Stimulated activated CD4-positive, alpha-beta T cell treated with anti-CD3 and anti-CD28 coated beads, Interleukin-4, amount 100 ng/mL, for 1 hour (primary cell): Measurements from ENCODE around the gene FBXW2.
A peak's percentile ranks its signal among the peaks of the same experiment; 100 is the strongest.

ENCODE experiments used
- DNase-seq: peaks from one replicate; pipeline ENCODE4 v3.0.0-alpha.2; 2020

The FBXW2 gene

DNA sequence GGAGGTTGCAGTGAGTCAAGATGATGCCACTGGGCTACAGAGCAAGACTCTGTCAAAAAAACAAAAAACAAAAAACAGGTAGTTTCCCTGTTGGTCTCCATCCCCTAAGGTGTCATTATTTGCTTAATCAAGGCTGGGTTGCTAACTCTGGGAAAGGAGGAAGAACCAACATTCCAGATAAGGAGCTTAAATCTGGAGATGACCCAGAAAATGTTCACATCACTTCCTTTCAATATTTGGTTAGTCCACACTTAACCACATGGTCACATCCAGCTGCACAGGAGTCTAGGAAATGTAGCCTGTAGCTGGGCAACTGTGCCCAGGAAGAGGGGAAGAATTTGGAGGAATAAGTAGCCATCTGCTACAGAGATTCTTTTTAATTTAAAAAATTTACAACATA is 53.1 kb downstream of the FBXW2 start:
- no peak for DNase-seq

DNA sequence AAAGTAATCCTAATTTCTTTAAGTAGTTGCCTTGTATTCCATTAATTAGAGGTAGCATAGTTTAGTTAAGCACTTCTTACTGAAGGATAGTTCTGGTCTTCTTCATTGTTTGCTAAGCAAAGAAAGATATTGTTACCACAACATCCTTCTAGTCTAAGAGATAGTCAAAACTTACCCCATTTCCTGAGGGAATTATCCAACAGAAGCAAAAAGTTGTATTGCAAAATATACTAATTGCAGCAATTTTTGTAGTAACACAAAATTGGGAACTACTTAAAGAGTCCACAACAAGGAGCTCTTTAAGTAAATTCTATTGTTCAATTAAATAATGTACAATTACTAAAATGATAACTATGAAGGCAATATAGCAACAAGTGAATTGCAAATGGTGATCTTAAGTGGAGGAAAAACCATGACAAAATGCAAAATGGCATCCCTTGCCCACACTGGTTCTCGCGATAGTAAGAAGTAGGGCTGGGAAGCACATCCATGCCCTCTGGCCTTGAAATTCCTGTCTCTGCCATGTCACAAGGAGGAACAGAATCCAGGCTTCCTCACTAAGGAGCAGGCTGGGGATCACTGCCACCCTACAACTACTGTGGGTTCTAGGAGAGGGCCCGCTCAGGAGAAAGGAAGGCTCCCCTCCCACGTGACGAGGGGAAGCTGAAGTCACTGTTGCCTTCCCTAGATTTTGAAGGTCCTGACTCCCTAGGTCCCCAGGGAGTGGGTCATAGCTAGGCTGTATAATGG is 55.6 kb downstream of the FBXW2 start:
- no peak for DNase-seq

DNA sequence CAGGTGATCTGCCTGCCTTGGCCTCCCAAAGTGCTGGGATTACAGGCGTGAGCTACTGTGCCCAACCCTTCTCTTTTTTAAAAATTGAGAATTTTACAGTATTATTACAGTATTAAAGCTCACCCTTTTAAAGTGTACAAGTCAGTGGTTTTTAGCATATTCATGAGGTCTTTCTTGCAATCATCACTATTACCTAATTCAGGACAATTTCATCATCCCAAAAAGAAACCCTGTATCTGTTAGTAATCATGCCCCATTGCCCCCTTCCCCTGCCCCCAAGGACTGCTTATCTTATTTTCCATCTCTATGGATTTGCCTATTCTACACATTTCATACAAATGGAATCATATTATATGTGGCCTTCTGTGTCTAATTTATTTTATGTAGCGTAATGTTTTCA is 56.3 kb downstream of the FBXW2 start:
- DNase-seq: no peak

DNA sequence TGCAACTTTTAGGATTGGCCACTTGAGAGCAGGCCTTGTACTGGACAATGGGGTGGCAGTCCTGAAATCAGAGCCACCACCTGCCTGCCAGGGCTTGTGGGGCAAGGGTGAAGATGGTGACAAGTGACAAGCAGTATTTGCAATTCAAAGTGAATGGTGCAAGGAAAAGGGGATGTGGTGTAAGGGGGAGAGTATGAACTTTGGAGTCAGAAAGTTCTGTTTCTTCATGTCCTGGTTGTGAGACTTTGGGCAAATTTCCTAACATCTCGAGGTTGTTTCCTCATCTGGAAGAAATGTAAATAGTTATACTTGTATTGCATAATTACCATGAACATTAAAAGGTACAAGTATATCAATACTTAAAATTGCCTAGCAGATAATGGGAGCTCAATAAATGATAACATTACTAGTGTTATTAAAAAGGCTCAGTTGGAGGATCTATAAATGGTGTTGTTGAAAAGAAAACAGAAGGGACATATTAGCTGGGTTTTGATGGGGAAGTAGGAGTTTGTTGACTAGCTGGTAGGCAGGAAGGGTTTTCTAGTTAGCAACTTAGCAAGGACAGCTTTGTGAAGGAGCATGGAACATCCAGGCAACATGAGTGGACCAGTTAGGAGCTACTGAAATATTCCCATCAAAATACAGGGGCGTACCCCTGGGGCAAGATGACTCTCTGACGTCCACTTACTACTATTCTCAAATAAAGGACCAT is 57.6 kb downstream of the FBXW2 start:
- DNase-seq: no peak

DNA sequence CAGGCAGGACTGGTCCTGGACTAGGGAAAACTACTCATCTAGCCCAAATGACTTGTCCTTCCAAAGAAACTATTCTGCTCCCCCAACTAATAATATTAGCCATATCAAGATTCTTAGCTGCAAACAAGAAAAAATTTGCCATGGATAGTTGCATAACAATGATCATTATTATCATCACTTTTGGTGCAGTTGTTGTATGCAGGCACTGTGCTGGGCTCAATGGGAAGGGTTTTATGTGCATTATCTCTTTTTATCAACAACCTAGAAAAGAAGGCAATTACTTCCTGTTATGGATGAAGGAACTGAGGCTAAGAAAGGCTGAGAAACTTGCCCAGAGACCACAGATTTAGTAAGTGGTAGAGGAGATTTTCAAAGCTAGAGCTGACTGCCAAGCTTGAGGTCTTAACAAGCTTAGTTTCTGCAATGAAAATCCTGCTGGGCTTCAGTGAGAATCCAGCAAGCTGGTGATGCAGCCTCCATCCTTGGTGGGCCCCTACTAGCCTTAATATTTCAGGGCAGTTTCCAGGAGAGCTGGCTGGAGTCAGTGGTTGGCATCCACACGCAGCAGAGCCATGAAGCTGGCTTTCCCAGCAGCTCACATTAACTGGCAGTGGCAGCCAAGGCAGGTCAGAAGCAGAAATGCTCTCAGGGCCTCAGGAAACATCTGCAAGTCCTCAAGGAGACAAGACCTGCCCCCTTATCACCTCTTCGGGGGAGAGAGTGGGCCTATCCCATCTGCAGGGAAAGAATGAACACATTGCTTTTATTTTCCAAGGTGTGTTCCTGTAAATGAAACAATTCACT is 58.4 kb downstream of the FBXW2 start:
- no peak for DNase-seq

DNA sequence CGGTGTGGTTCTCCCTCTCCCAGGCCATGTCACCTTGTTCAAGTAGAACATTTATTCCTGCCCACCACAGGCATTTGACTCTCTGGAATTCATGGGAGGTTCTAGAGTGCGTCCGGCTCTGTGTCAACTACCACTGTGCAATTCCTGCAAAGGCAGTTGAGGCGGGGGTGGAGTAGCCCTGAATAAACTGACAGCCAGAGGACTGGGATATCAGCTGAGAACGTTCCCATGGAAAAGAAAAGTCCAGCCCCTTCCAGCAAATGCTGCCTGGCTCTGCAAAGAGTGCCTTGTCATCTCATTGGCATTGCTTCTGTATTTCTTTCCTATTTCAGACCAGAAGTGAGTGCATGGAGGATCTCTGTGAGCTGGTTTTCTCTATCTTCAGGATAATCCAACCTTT is 60.0 kb downstream of the FBXW2 start:
- no peak for DNase-seq

DNA sequence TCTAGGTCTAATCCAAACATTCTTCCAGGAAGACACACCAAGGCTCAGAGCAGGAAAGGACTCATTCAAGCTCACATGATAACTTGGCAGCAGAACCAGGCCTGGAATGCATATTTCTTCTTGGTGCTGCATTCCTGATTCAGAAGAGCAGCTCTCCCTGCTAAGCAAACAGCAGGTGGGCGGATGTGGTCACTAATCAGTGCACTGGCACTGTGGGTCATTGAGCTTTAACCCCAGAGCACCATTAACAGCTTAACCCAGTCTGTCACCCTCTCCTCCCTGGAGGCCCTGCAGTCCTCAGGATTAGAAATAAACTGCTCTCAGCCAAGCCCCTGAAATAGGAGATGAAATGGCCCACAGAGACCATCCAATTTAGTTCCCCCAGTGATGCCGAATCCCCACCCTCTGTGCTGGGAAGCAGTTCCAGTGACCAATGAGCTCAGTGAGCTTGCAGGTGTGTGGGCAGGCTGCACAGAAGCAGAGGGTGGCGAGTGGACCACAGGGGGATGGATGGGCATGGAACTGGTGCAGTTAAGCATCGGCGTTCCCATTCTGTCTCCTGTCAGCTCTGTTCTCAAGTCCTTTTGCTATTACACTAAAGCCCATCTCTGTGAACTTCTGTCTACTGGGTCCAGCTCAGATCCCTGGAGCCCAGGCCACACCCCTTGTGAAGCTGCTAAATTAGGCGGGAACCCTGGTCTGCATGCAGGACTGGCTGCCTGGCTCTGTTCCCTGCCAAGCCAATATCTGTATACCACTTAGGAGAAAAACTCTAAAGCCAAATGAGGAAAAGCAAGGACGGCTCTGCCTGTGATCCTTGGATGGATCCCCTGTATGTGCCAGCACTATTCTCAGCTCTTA is 62.3 kb downstream of the FBXW2 start:
- DNase-seq: no peak

DNA sequence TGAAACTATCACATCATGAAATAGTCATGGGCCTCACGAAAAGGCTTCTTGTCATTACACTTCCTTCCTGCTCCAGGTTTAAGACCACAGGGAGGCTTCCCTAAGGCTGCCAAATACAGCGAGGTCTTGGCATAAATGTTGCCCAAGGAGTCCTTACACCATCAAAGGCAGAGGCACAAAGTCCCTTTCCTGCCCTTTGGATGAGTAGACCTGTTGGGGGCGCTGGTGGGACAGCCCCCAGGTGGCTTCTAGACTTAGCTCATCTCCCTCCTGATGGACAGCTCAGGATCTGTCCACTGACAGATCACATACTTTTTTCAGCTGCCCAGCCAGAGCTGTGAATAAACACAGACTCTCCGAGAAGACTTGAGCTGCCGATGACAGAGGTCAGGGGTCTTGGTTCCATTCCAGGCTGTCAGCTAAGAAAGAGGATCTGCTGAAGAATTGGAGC is 63.4 kb downstream of the FBXW2 start:
- no peak for DNase-seq

DNA sequence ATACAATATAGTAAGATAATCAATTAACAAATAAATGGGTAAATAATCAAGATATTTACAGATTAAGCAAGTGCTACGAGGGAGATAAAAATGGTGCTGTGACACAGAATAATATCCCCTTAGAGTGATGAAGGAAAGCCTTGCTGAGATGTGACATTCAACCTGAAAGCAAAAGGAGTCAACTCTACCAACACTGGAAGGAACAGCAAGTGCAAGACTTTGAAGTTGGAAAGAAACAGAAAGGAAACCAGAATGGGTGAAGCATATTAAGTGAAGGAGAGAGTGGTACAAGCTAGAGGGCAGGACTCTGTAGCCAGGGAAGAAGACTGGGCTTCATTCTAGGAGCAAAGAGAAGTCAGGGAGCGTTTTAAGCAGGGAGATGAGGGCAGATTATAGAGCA is 66.7 kb downstream of the FBXW2 start:
- DNase-seq: no peak

DNA sequence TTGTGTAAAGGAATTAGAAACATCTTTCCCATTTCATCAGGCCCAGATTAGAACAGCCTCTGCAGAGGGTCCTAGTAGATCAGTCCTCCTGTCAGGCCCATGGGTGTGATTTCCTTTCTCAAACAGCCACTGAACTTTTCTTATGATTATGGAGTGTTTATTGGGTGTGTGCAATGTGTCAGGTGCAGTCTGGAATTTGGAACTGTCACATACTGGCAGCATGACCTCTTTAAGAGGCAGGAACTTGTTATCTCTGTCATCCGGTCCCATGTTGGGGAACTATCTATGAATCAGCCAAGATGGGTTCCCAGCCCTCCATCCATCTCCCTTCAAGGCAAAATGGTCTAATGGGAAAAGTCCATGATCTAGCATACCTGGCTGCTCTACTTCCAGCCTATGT is 67.3 kb downstream of the FBXW2 start:
- no peak for DNase-seq

DNA sequence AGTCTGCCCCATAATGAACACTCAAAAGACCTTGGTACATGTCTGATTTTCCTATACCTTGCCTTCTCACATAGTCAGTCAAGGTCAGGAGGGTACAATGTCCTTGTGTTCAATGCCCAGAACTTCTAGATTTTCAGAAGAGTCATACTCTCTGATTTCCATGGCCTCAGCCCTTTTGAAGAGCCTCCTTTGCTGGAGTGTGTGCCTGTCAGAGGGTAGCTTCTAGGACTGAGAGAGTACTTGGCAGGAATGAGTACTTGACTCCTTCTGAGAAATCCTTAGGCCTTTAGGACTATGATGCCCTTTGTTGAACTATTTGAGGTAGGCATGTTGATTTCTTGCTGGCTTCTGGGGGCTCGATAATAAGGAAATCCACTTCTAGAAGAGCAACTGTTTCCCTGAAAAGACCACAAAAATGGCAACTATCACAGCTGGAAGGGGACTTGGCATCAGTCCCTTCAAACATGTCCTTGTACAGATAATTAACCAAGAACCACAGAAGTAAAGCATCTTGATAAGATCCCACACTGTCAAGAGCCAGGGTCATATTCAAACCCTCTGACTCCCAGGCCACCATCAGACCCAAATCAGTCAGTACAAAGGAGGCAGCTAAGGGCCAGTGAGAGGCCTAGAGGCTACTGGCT is 68.3 kb downstream of the FBXW2 start:
- DNase-seq: no peak

DNA sequence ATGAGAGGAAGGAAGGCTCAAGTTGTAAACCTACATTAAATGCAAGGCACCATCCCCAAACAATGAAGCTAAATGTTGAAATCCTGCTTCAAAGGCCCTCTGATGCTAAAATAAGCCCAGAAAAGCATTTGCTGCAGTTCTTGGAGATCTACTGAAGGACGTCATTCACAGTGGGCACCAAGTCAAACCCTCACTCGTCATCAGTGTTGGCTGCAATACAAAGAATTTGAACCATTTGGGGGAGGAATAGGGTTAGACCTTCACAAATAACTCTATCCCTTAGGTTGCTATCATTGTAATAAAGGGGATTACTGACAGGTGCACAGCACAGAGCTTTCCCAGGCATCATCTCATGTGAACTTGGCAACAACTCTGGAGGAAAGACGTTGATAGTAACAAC is 69.7 kb downstream of the FBXW2 start:
- DNase-seq: no peak

DNA sequence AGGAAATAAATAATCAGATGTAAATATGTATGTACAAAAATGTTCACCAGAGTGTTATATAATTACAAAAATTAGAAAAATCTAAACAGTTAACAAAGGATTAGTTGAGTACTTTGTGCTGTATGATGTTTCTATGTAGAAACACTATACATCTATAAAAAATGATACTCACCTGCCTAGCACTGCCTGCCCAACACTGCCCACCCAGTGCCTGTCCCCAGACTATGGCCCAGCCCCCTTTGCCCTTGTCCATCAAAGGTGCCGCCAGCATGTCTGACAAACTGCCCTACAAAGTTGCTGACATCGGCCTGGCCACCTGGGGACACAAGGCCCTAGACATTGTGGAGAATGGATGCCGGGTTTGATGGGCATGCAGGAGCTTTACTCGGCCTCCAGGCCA is 72.8 kb downstream of the FBXW2 start:
- no peak for DNase-seq

DNA sequence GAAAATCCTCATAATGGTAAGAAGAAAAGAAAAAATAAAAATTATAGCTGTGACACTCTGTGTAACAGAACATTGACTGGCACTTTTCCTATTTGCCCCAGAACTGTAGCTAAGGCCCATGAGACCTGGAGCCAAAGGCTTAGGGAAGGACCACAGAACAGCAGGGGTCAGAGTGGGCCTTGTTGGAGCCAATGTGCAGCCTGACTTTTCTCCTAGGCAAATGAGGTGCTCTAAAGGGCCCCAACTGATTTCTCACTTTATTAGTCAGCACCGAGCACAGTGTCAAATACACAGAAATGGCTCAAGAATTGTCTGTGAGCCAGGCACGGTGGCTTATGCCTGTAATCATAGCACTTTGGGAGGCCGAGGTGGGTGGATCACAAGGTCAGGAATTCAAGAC is 74.9 kb downstream of the FBXW2 start:
- no peak for DNase-seq

DNA sequence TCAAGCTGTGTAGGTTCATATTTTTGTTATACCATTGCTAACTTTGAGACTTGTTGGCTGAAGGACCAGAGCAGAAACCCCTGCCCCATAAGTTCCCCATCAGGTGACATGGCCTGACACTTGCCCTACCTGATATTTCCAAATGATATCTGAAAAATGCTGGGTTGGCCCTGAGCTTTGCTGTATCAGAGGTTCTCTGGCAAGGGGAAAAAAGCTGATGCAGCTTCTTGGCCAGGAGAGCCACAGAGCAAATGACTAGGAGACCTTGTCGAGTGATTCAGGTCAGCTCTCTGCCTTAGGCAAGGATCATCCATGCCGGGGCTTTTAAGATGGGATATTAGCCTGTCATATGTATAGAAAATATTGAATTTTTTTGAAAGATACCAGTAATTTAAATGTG is 76.0 kb downstream of the FBXW2 start:
- DNase-seq: no peak

DNA sequence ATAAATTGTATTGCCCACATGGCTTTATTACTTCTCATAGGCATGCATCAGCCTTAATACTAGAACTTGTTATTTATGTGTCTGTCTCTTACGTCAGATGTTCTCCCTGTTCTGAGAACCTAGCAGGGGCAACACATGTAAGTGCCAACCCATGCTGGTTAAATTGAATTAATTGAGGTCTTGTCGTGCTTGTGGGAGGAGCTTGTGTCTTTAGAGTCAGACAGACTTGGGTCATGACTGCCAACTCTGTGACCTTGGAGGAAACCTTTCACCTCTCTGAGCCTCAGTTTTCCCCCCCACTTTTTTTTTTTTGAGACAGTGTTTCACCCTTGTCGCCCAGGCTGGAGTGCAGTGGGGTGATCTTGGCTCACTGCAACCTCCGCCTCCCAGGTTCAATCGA is 76.7 kb downstream of the FBXW2 start:
- no peak for DNase-seq

DNA sequence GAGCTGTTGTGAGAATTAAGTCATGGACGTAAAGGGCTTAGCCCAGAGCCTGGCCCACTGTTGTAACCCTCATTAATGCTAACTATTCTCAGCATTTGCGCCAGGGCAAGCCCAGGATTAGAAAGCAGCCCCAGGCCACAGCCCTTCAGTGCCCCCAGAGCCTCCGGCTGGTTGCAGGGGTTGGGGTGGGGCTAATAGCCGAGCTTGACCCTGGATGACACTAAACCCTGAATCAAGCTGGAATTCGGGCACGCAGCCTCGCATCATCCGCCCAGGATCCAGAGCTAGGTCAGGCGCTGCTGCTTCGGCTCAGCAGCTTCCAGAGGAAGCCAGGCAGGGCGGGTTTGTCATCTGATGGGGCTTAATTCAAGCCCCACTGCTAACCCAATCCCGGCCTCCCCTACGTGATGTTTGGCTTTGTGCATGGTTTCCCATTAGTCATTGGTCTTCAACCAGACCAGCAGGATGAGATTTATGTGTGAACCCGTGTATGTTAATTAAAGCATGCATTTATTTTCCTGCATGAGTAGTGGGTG is 77.8 kb downstream of the FBXW2 start:
- DNase-seq: no peak

DNA sequence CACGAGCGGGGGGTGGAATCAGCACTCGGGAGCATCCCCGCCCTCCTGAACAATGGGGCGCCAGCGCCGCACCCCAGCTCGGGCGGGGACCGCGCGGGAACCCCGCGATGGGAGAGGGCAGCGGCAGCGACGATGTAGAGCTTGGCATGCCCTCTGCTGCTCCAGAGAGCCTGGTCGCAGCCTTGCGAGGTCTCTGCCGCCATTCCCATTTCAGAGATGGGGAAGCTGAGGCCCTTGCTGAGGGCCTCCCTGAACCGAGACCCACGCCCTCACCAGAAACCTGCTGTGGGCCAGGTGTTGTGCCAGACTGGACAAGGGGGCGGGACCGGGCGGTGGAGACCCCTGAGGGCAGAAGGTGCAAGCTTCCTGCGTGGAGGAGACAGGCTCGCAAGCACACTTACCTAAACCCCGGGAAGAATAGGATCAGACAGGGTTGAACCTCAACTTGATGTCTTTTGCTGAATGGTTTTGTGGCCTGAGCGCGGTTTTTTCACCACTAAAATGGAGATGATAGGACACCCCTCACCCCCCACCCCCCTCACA is 78.3 kb downstream of the FBXW2 start:
- no peak for DNase-seq

DNA sequence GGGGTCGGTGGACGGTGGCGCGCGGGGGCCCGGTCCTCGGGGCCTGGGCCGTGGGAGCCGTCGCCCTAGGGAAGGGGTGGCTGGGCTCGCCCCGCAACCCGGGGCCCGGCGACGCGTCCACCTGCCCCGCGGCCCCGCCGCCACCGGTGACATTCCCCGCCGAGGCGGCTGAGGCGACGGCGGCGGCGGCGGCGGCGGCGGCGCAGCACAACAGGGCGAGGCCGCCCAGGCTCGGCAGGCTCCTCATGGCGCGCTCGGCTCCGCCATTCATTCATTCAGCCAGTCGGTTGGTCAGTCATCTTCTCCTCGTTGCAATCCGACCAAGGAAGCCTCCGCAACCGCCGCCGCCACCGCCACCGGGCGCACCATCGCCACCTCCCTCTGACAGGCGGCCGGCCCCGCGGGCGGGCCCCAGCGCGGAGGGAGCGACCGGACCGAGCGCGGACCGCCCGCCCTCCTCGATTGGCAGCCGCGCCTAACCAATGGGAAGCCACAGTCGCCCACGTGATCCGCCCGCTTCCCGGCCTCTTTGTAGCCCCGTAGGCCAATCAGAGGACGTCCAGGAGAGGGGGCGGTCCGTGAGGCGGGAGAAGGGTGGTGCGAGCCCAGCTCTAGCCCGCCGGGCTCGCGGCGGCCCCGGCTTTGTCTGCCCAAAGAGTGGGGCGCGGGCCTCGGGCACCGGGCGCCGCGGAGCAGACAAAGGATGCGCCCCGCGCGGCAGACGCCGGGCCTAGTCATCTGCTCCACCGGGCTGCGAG is 78.9 kb downstream of the FBXW2 start, which contains the start of gene MEGF9:
TSS of gene MEGF9 (minus strand) at position 383 of the 758 bp plus-strand sequence. CDS start at position 271, 112 bp downstream.
- DNase-seq: peak; percentile 97

DNA sequence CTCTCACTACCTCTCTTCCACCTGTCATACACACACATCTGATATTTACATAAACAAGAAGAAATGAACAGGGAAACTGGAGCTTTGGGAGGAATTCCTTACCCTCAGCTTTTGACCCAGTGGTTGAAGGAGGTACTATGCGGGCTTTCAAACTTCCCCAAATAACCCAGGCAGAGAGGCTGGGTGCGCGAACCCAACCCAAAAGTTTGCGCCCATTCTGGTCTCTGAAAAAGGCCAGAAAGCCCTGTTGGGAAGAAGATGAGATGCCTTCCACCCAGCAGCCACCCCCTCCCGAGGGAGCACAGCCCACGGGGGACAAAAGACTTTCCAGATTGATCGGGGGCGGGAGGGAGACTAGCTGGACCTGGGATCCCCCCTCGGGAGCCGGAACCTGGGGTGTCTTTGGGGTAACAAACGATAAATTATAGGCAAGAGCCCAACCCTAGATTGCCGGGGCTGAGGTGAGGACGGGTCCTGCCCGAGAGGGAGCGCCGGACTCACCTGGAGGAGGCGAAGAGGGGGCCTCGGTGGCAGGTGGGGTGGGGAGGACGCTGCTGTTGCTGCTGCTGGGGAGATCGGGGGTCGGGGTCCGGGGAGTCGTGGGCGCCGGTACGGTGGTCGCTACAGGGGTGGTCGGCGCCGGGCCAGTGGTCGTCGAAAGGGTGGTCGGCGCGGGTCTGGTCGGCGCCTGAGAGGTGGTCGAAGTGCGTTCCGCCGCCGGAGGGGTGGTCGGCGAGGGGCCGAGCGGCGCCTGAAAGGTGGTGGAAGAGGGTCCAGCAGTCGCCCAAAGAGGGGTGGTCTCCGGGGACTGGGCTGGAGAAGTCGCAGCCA is 79.7 kb downstream of the FBXW2 start:
- DNase-seq: peak; percentile 18
